Loucy (cell line): ENCODE data around the gene HELZ.

ENCODE experiments used
- CTCF ChIP-seq: fragments of 200-600 bp; sonication (generic); conservative IDR thresholded peaks from 2 replicates; pipeline ENCODE4 v1.5.1; 2014; ENCODE audit warnings: mild to moderate bottlenecking, antibody characterized with exemption, low read length
- EZH2phosphoT487 ChIP-seq: fragments of 200-600 bp; IDR thresholded peaks from 2 replicates; pipeline ENCODE4 v1.6.1; 2018; ENCODE audit warnings: antibody characterized with exemption, mild to moderate bottlenecking, moderate library complexity, borderline replicate concordance

GRCh38 chr17:67136191-67137025 lies 108.6 kb downstream of the HELZ start:
- TF ChIP-seq CTCF (no peak), EZH2phosphoT487 (no peak)
